Fibroblast of lung (primary cell): ENCODE results near the gene VPS37C.

Source experiments
- EZH2 ChIP-seq: IDR thresholded peaks from 2 replicates; pipeline ENCODE4 v1.5.1; 2012; ENCODE audit warnings: low read length, control low read depth, mild to moderate bottlenecking; ENCODE audit errors: missing control alignments
- TF ChIP-seq, protein P1 (sequence below), 2 donors: IDR thresholded peaks in 1 of 2; conservative IDR thresholded peaks in 1 of 2; 1 replicate in 1 of 2; 2 replicates in 1 of 2; pipeline ENCODE4 v1.5.1; 2011 to 2012; ENCODE audit warnings: low read length in 2 of 2, control low read depth in 1 of 2, inconsistent platforms in 1 of 2, low read depth in 1 of 2, mild to moderate bottlenecking in 1 of 2

DNA sequence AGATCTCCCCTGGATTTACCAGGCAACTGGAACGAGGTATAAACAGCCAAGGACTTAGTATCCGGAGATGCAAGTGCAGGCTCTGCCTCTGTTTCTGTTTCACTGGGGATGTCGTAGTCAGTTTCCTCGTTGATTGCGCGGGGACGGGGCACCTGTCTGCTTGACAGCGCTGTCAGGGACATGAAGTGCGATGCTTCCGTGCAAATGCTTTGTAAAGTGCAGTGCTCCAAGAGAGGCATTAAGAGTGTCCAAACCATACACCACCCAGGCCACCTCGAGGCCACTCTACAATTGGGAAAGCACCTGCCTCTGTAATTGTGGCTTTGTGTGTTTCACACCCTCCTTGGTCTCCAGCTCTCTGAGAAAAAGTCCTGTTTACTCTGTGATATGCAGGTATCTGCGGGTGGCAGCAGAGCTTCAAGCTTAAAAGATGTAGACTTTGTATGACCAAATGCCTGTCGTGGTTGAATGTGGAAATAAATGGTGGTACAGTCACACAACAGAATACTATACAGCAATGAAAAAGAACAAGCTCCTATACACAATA is 77.6 kb downstream of the VPS37C start:
- TF ChIP-seq, protein P1, sequence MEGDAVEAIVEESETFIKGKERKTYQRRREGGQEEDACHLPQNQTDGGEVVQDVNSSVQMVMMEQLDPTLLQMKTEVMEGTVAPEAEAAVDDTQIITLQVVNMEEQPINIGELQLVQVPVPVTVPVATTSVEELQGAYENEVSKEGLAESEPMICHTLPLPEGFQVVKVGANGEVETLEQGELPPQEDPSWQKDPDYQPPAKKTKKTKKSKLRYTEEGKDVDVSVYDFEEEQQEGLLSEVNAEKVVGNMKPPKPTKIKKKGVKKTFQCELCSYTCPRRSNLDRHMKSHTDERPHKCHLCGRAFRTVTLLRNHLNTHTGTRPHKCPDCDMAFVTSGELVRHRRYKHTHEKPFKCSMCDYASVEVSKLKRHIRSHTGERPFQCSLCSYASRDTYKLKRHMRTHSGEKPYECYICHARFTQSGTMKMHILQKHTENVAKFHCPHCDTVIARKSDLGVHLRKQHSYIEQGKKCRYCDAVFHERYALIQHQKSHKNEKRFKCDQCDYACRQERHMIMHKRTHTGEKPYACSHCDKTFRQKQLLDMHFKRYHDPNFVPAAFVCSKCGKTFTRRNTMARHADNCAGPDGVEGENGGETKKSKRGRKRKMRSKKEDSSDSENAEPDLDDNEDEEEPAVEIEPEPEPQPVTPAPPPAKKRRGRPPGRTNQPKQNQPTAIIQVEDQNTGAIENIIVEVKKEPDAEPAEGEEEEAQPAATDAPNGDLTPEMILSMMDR (conservative IDR thresholded peaks at IDR 0.05 in 1 of 2, IDR thresholded peaks at IDR 0.05 in 1 of 2; ENCODE audit: low read depth in 1 of 2, low read length in 2 of 2): no peak
- no peak for TF ChIP-seq EZH2
